Stimulated activated CD8-positive, alpha-beta memory T cell treated with anti-CD3 and anti-CD28 coated beads, Interleukin-4, amount 100 ng/mL, for 48 hours (primary cell): ENCODE results near the gene THBS3.
"Not testable (repeated sequence)": the region's sequence is repeated elsewhere in the genome, so short reads cannot be mapped to it uniquely, and the experiment has no call there.

Experiments used
- DNase-seq: peaks from one replicate; pipeline ENCODE4 v3.0.0-alpha.2; 2020

Gene THBS3

GRCh38 chr1:155206891-155207805, 549 bp downstream of the THBS3 start:
- peak; percentile 97 for DNase-seq

GRCh38 chr1:155205969-155206593, 1.6 kb downstream of the THBS3 start:
- DNase-seq, result no peak

GRCh38 chr1:155205035-155205434, 2.7 kb downstream of the THBS3 start:
- no peak for DNase-seq

- no peak for DNase-seq
These were observed 4.8 kb downstream of the THBS3 start for GRCh38 chr1:155202731-155203515.

- DNase-seq, result no peak
These were observed 5.5 kb downstream of the THBS3 start for GRCh38 chr1:155202198-155202597.

GRCh38 chr1:155200920-155201319, 6.8 kb downstream of the THBS3 start:
- DNase-seq, result no peak

GRCh38 chr1:155199792-155200191, 7.9 kb downstream of the THBS3 start:
- DNase-seq, result no peak

GRCh38 chr1:155198547-155198906, 9.2 kb downstream of the THBS3 start:
- DNase-seq, result no peak

- DNase-seq, result no peak
These were observed 9.7 kb downstream of the THBS3 start for GRCh38 chr1:155197901-155198546.

GRCh38 chr1:155196893-155197638, 10.6 kb downstream of the THBS3 start:
- no peak for DNase-seq

- no peak for DNase-seq
These were observed 11.4 kb downstream of the THBS3 start for GRCh38 chr1:155196103-155196892.

GRCh38 chr1:155195201-155196102, 12.2 kb downstream of the THBS3 start:
- no peak for DNase-seq

GRCh38 chr1:155193991-155194240, 13.8 kb downstream of the THBS3 start:
- not testable (repeated sequence) for DNase-seq

GRCh38 chr1:155193275-155193990, 14.3 kb downstream of the THBS3 start:
- peak; percentile 89 for DNase-seq

GRCh38 chr1:155192346-155193274, 15.1 kb downstream of the THBS3 start:
- no peak for DNase-seq

- no peak for DNase-seq
These were observed 15.8 kb downstream of the THBS3 start for GRCh38 chr1:155191904-155192303.

GRCh38 chr1:155189926-155190325, 17.8 kb downstream of the THBS3 start:
- not testable (repeated sequence) for DNase-seq

- no peak for DNase-seq
These were observed 19.4 kb downstream of the THBS3 start for GRCh38 chr1:155188268-155188667.

GRCh38 chr1:155187456-155187891, 20.2 kb downstream of the THBS3 start:
- DNase-seq, result no peak
